KMS-11 (cell line): Measurements from ENCODE around the gene MED13L.

ENCODE experiments used
- H2AFZ ChIP-seq: fragments of 200-600 bp; sonication (generic); 2 replicates; pipeline ENCODE4 v1.6.1; 2016; ENCODE audit warnings: antibody characterized with exemption, mixed run types, low read depth
- H3K27ac ChIP-seq: fragments of 200-600 bp; sonication (generic); 2 replicates; pipeline ENCODE4 v1.6.1; 2016; ENCODE audit warnings: mild to moderate bottlenecking, mixed run types
- H3K27me3 ChIP-seq: fragments of 200-600 bp; sonication (generic); 2 replicates; pipeline ENCODE4 v1.6.1; 2017; ENCODE audit warnings: mild to moderate bottlenecking, low read depth, mixed run types, moderate library complexity; ENCODE audit not compliant: insufficient read depth
- H3K36me3 ChIP-seq: fragments of 200-600 bp; sonication (generic); 2 replicates; pipeline ENCODE4 v1.6.1; 2017; ENCODE audit warnings: mild to moderate bottlenecking, mixed run types; ENCODE audit not compliant: insufficient read depth
- H3K4me1 ChIP-seq: fragments of 200-600 bp; sonication (generic); 2 replicates; pipeline ENCODE4 v1.6.1; 2016; ENCODE audit warnings: mild to moderate bottlenecking, low read depth, mixed run types; ENCODE audit not compliant: poor library complexity, severe bottlenecking
- H3K4me2 ChIP-seq: fragments of 200-600 bp; sonication (generic); 2 replicates; pipeline ENCODE4 v1.7.0; 2016; ENCODE audit warnings: mild to moderate bottlenecking, mixed run types
- H3K4me3 ChIP-seq: fragments of 200-600 bp; sonication (generic); IDR thresholded peaks from 2 replicates; pipeline ENCODE4 v1.6.1; 2017; ENCODE audit warnings: low read depth, low read length, mixed read lengths; ENCODE audit not compliant: insufficient read depth
- H3K79me2 ChIP-seq: fragments of 200-600 bp; sonication (generic); 2 replicates; pipeline ENCODE4 v1.6.1; 2016; ENCODE audit warnings: low read depth, mixed run types; ENCODE audit not compliant: insufficient read depth
- H3K9ac ChIP-seq: fragments of 200-600 bp; sonication (generic); 2 replicates; pipeline ENCODE4 v1.6.1; 2016; ENCODE audit warnings: mild to moderate bottlenecking, mixed run types
- H4K20me1 ChIP-seq: fragments of 200-600 bp; sonication (generic); 2 replicates; pipeline ENCODE4 v1.6.1; 2016; ENCODE audit warnings: mild to moderate bottlenecking, mixed run types; ENCODE audit not compliant: insufficient read depth
- CTCF ChIP-seq: fragments of 200-600 bp; sonication (generic); conservative IDR thresholded peaks from 2 replicates; pipeline ENCODE4 v1.6.1; 2017; ENCODE audit warnings: low read depth, mild to moderate bottlenecking, antibody characterized with exemption, low read length, moderate library complexity, mixed read lengths

The MED13L gene

GRCh38 chr12:115941362-115941761, 336.1 kb downstream of the MED13L start:
- no peak overlapping the region for H3K4me2 ChIP-seq
- no peaks in the 10 kb centered on the region for H3K27me3 ChIP-seq

DNA sequence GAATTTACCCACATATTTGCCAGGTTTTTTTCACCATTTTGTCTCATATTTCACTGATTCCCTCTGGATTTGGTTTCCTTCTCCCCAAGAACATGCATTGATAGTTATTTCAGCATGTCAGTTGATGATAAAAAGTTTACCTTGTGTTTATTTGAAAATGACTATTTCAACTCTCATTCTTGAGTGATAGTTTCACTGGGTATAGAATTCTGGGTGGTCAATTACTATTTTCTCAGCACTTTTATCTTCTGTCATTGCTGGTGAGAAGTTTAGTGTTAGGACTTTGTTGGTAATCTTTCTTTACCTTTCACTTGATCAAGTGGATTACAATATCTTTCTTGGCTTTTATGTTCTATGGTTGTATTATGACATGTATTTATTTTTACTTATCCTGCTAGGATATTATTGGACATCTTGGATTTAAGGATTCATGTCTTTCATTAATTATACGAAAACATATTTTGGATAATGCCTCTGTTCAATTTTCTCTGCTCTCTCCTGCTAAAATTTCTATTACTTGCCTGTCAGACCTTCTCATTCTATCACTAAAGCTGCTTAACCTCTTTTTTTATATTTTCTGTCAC, 338.6 kb downstream of the MED13L start:
- H3K4me1 ChIP-seq = no peaks in the 10 kb centered on the region
- no peaks in the 10 kb centered on the region for H3K27me3 ChIP-seq
- H3K79me2 ChIP-seq = no peaks in the 10 kb centered on the region
- H3K36me3 ChIP-seq = no peaks in the 10 kb centered on the region
- no peaks in the 10 kb centered on the region for H4K20me1 ChIP-seq
- no peak overlapping the region for H3K4me3 ChIP-seq
- no peak overlapping the region for H3K4me2 ChIP-seq
- no peak overlapping the region for H2AFZ ChIP-seq
- TF ChIP-seq CTCF = no peak
- H3K9ac ChIP-seq = no peak overlapping the region
- H3K27ac ChIP-seq = no peak overlapping the region

More at GRCh38 chr12:115941362-115941761, 336.1 kb downstream of the MED13L start:
- H3K79me2 ChIP-seq = no peaks in the 10 kb centered on the region
- H2AFZ ChIP-seq = no peak overlapping the region
- TF ChIP-seq CTCF = no peak
- H3K4me1 ChIP-seq = no peaks in the 10 kb centered on the region
- H3K36me3 ChIP-seq = no peaks in the 10 kb centered on the region
- H3K4me3 ChIP-seq = no peak overlapping the region
- H3K27ac ChIP-seq = no peak overlapping the region
- H3K9ac ChIP-seq = no peak overlapping the region
- H4K20me1 ChIP-seq = no peaks in the 10 kb centered on the region

DNA sequence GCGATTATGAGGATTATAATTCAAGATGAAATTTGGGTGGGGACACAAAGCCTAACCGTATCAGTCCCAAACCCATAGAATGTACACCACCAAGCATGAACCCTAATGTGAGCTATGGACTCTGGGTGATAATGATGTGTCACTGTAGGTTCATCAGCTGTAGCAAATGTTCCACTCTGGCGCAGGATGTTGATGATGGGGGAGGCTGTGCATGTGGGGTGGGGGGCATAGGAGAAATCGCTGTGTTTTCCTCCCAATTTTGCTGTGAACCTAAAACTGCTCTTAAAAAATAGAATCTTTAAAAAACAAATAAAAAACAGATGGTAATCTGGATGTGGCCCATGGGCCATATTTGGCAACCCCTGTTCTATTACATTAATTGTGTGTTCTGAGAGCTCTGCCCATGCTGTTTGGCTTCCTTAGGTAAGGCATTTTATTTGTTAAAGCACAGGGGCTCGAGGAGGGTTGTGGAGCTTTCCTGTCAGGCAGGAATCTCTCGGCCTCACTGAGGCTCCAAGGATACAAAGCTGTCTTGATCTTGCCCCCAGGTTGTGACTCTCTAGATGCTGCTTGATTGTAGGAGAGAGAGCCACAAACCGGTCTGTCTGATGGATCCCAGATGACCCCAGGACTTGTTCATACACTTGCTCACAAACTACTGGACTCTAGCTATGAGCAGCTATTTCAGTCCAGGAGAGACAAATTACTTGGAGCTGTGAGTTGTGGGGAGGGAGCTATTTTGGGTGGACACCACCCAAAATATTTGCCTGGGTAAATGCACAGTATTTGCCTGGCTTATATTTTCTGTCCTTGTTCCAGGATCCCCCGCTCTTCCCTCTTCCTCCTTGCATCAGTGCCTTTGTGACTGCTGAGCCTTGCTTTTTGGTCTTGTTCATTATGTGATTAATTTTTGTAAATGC, 340.2 kb downstream of the MED13L start:
- no peak overlapping the region for H3K27ac ChIP-seq
- no peaks in the 10 kb centered on the region for H4K20me1 ChIP-seq
- H3K4me2 ChIP-seq = no peak overlapping the region
- no peaks in the 10 kb centered on the region for H3K79me2 ChIP-seq
- no peak for TF ChIP-seq CTCF
- no peak overlapping the region for H2AFZ ChIP-seq
- H3K27me3 ChIP-seq = no peaks in the 10 kb centered on the region
- H3K4me1 ChIP-seq = no peaks in the 10 kb centered on the region
- no peak overlapping the region for H3K9ac ChIP-seq
- H3K4me3 ChIP-seq = no peak overlapping the region
- H3K36me3 ChIP-seq = no peaks in the 10 kb centered on the region

DNA sequence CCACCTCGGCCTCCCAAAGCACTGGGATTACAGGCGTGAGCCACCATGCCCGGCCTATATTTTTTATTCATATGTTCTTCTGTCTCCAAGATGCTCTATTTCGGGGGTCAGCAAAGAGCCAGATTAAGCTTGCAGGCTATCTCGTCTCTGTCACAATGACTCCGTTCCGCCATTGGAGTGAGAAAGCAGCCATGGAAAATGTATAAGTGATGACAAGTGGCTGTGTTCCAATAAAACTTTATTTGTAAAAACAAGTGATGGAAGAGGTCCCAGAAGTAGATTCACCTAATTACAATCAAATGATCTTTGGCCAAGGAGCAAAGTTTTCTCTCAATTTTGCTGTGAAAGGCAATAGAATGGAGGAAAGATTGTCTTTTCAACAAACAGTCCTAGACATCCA, 342.6 kb downstream of the MED13L start:
- TF ChIP-seq CTCF = no peak
- Histone ChIP-seq H3K27me3 (no peaks in the 10 kb centered on the region), H3K27ac (no peak overlapping the region), H3K4me3 (no peak overlapping the region), H3K9ac (no peak overlapping the region), H4K20me1 (no peaks in the 10 kb centered on the region), H3K4me2 (no peak overlapping the region), H3K79me2 (no peaks in the 10 kb centered on the region), H2AFZ (no peak overlapping the region), H3K4me1 (no peaks in the 10 kb centered on the region), H3K36me3 (no peaks in the 10 kb centered on the region)
